Activated B cell treated with CpG ODN at 0.5 μM for 24 hours (primary cell): Measurements from ENCODE around the gene DOCK3. TPM values are rescaled to one million over a fixed set of nuclear protein-coding genes. Genes with fewer than 3 reads are reported as not detected.

Source experiments
- ATAC-seq: fragments of 200-7000 bp; cut with Tn5 transposase; one replicate; pipeline ENCODE4 v1.10.0; 2021; ENCODE audit warnings: low read depth, mild to moderate bottlenecking, moderate library complexity
- CTCF ChIA-PET: fragments of 350-600 bp; sonication (Branson Sonifier 250); formaldehyde crosslinking; loops from one replicate; lab custom pipeline; 2021; ENCODE audit warnings: antibody characterized with exemption; lab: Charles Lee
- POLR2A ChIA-PET: fragments of 350-600 bp; sonication (Branson Sonifier 250); formaldehyde crosslinking; loops from one replicate; lab custom pipeline; 2021; ENCODE audit warnings: antibody characterized with exemption; lab: Charles Lee
- DNase-seq: peaks from one replicate; pipeline ENCODE4 v3.0.0; 2022
- H3K27ac Mint-ChIP-seq: one replicate; pipeline ENCODE4 v1.8.0; 2020; ENCODE audit warnings: mixed read lengths
- H3K27me3 Mint-ChIP-seq: one replicate; pipeline ENCODE4 v1.8.0; 2021; ENCODE audit warnings: mixed read lengths
- H3K36me3 Mint-ChIP-seq: one replicate; pipeline ENCODE4 v1.8.0; 2021; ENCODE audit warnings: low read depth, mixed read lengths
- H3K4me1 Mint-ChIP-seq: one replicate; pipeline ENCODE4 v1.8.0; 2021; ENCODE audit warnings: mixed read lengths
- H3K4me3 Mint-ChIP-seq: one replicate; pipeline ENCODE4 v1.8.0; 2020; ENCODE audit warnings: mild to moderate bottlenecking, mixed read lengths
- H3K9me3 Mint-ChIP-seq: one replicate; pipeline ENCODE4 v1.8.0; 2020; ENCODE audit warnings: mixed read lengths
- CTCF ChIP-seq: fragments of 200-600 bp; IDR thresholded peaks from one replicate; pipeline ENCODE4 v1.8.0; 2022; ENCODE audit warnings: antibody characterized with exemption, mild to moderate bottlenecking
- intact Hi-C: fragments of 100-400 bp; cut with micrococcal nuclease; formaldehyde crosslinking; loops from one replicate; pipeline ENCODE4 v1.15.1; 2024
- total RNA-seq: library from RNA; stranded (reverse); gene quantifications from 2 replicates; pipeline ENCODE4 v1.2.3, GENCODE V29; 2022

DOCK3 gene
- total RNA-seq, 1 donor from 2014 or later, result 0.04 TPM

- peaks cover 5% of the 10 kb centered on the region for H3K4me1 Mint-ChIP-seq
- no peaks in the 10 kb centered on the region for H3K36me3 Mint-ChIP-seq
- DNase-seq (no peak), ATAC-seq (no peak)
- peaks cover 6% of the 10 kb centered on the region for H3K27me3 Mint-ChIP-seq
- CTCF ChIA-PET, result no interaction called here
- POLR2A ChIA-PET, result no interaction called here
- no peak for TF ChIP-seq CTCF
- H3K4me3 Mint-ChIP-seq, result no peak overlapping the region
- H3K27ac Mint-ChIP-seq, result no peak overlapping the region
- peaks cover 3% of the 10 kb centered on the region for H3K9me3 Mint-ChIP-seq
- intact Hi-C loops, result no loop called here
Observed at GRCh38 chr3:51270559-51270958, 595.8 kb downstream of the DOCK3 start.

- ATAC-seq (no peak), DNase-seq (no peak)
- intact Hi-C loops, result no loop called here
- Mint-ChIP-seq H3K27ac (no peak overlapping the region), H3K27me3 (peaks cover 6% of the 10 kb centered on the region), H3K4me3 (no peak overlapping the region), H3K4me1 (no peaks in the 10 kb centered on the region), H3K9me3 (no peaks in the 10 kb centered on the region), H3K36me3 (no peaks in the 10 kb centered on the region)
- ChIA-PET POLR2A (no interaction called here), CTCF (no interaction called here)
- TF ChIP-seq CTCF, result no peak
Observed at GRCh38 chr3:51271172-51271571, 596.4 kb downstream of the DOCK3 start.

GRCh38 chr3:51274052-51274451 is 599.3 kb downstream of the DOCK3 start:
- Mint-ChIP-seq H3K36me3 (no peaks in the 10 kb centered on the region), H3K4me3 (no peak overlapping the region), H3K4me1 (no peaks in the 10 kb centered on the region), H3K9me3 (no peaks in the 10 kb centered on the region), H3K27me3 (peaks cover 6% of the 10 kb centered on the region), H3K27ac (no peak overlapping the region)
- ATAC-seq, result no peak
- POLR2A ChIA-PET, result no interaction called here
- no peak for DNase-seq
- intact Hi-C loops, result no loop called here
- CTCF ChIA-PET, result no interaction called here
- no peak for TF ChIP-seq CTCF

- H3K4me3 Mint-ChIP-seq, result no peak overlapping the region
- DNase-seq (no peak), ATAC-seq (no peak)
- CTCF ChIA-PET, result no interaction called here
- H3K36me3 Mint-ChIP-seq, result no peaks in the 10 kb centered on the region
- no peaks in the 10 kb centered on the region for H3K4me1 Mint-ChIP-seq
- H3K27me3 Mint-ChIP-seq, result peaks cover 8% of the 10 kb centered on the region
- H3K27ac Mint-ChIP-seq, result no peak overlapping the region
- TF ChIP-seq CTCF, result no peak
- intact Hi-C loops, result no loop called here
- H3K9me3 Mint-ChIP-seq, result no peaks in the 10 kb centered on the region
- POLR2A ChIA-PET, result interaction anchor here (0.6 kb wide), 1 partner anchor 21 kb away, joined by 3 read pairs; no protein-coding TSS in a partner anchor
Observed at GRCh38 chr3:51275111-51275805, 600.5 kb downstream of the DOCK3 start.

- no peak for TF ChIP-seq CTCF
- H3K4me3 Mint-ChIP-seq, result no peak overlapping the region
- intact Hi-C loops, result no loop called here
- DNase-seq, result no peak
- no peak for ATAC-seq
- H3K27me3 Mint-ChIP-seq, result peaks cover 8% of the 10 kb centered on the region
- H3K9me3 Mint-ChIP-seq, result no peaks in the 10 kb centered on the region
- no peaks in the 10 kb centered on the region for H3K4me1 Mint-ChIP-seq
- H3K27ac Mint-ChIP-seq, result no peak overlapping the region
- ChIA-PET POLR2A (no interaction called here), CTCF (no interaction called here)
- no peaks in the 10 kb centered on the region for H3K36me3 Mint-ChIP-seq
Observed at GRCh38 chr3:51276046-51276445, 601.3 kb downstream of the DOCK3 start.
